K562 (cell line): ENCODE data around the gene NUTM1. TPM values are rescaled to one million over a fixed set of nuclear protein-coding genes. Genes with fewer than 3 reads are reported as not detected.

Experiments used
- CXXC5 ChIP-seq: fragments of 250-450 bp; sonication (Bioruptor Pico); IDR thresholded peaks from 2 replicates; pipeline ENCODE4 v1.8.0; 2022; ENCODE audit warnings: inconsistent platforms, mild to moderate bottlenecking, moderate library complexity
- DIDO1 ChIP-seq: fragments of 450-650 bp; IDR thresholded peaks from 2 replicates; pipeline ENCODE4 v1.6.1; 2016; ENCODE audit warnings: low read depth, missing biosample characterization, missing genetic modification characterization
- EHMT2 ChIP-seq: fragments of 450-650 bp; IDR thresholded peaks from 2 replicates; pipeline ENCODE4 v1.6.1; 2018; ENCODE audit warnings: antibody characterized with exemption
- KLF13 ChIP-seq: fragments of 450-650 bp; IDR thresholded peaks from 2 replicates; pipeline ENCODE4 v1.6.1; 2016; ENCODE audit warnings: missing genetic modification characterization, low read depth, mild to moderate bottlenecking, missing compliant biosample characterization, moderate library complexity, borderline replicate concordance
- NCOR1 ChIP-seq: fragments of 450-650 bp; IDR thresholded peaks from 2 replicates; pipeline ENCODE4 v1.6.1; 2016; ENCODE audit warnings: mild to moderate bottlenecking, moderate library complexity
- ZKSCAN3 ChIP-seq: fragments of 250-450 bp; sonication (Bioruptor Pico); IDR thresholded peaks from 2 replicates; pipeline ENCODE4 v1.4.0; 2020
- ZNF165 ChIP-seq: fragments of 250-450 bp; sonication (Bioruptor Pico); IDR thresholded peaks from 2 replicates; pipeline ENCODE4 v1.4.0; 2020; ENCODE audit warnings: borderline replicate concordance
- ZNF644 ChIP-seq: fragments of 200-800 bp; sonication (Bioruptor generic); IDR thresholded peaks from 2 replicates; pipeline ENCODE4 v1.6.1; 2016; ENCODE audit warnings: low read depth, missing genetic modification characterization, missing compliant biosample characterization
- ZNF699 ChIP-seq: fragments of 250-450 bp; sonication (Bioruptor Pico); IDR thresholded peaks from 2 replicates; pipeline ENCODE4 v1.8.0; 2021; ENCODE audit warnings: mild to moderate bottlenecking, moderate library complexity; ENCODE audit not compliant: insufficient replicate concordance
- polyA plus RNA-seq, 8 experiments: library from polyadenylated mRNA; depleted of rRNA in 4 of 8; stranded (reverse) in 5 of 8; unstranded in 3 of 8; fragments of >200 nt; fragmentation: Nextera tagmentation in 2 of 8; fragmentation: Illumina TruSeq in 1 of 8; extraction: Ambion mirVana in 2 of 8; extraction: Trizol in 1 of 8; gene quantifications; 2 replicates each; pipeline versions ENCODE4 v1.2.1 to v1.2.3, GENCODE V29; 2011 to 2014; ENCODE audit warnings: inconsistent platforms in 1 of 8, missing spikeins in 1 of 8
- total RNA-seq, 7 experiments: library from RNA; depleted of rRNA in 6 of 7; stranded (reverse); fragments of >200 nt in 6 of 7; fragmentation: Illumina TruSeq in 2 of 7; extraction: Trizol in 2 of 7; gene quantifications; 2 replicates each; pipeline versions ENCODE4 v1.2.1 to v1.2.3, GENCODE V29; 2011 to 2021; ENCODE audit warnings: low replicate concordance in 1 of 7
- TF ChIP-seq, protein P1 (sequence below): sonication (generic); formaldehyde crosslinking; IDR thresholded peaks from 2 replicates; pipeline ENCODE4 v1.8.1; 2023; ENCODE audit warnings: missing genetic modification reagents, mild to moderate bottlenecking, borderline replicate concordance
- TF ChIP-seq, protein P2 (sequence below): fragments of 250-450 bp; sonication (Bioruptor Pico); IDR thresholded peaks from 2 replicates; pipeline ENCODE4 v1.8.0; 2021; ENCODE audit warnings: moderate library complexity, mild to moderate bottlenecking, inconsistent platforms
- TF ChIP-seq, protein P3 (sequence below): sonication (generic); formaldehyde crosslinking; IDR thresholded peaks from 2 replicates; pipeline ENCODE4 v1.8.0; 2022; ENCODE audit warnings: missing genetic modification reagents, mild to moderate bottlenecking, borderline replicate concordance

Gene NUTM1
- total and polyA plus RNA-seq, 9 of the 15 experiments (the other 6 are each of a cell fraction or from before 2014, with no cell fraction given), result 0.01 to 0.05 (median 0.04) TPM; not detected in 4

DNA sequence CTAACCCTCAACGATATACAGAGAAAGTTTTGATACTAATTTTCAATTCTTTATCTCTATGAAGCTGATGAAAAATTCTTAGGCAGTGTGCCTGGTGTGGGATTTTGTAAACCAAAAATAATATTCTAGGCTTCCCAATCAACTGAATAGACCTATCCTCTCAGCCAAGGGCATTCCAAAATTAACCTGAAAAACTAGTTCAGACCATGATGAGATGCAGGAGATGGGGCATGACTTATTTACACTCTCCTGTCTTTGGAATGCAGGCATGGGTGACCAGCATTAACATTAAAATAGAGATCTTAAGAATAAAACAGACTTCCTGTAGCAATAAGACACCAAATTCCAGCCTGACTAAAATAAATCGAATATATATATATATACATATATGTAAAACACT is 31.7 kb downstream of the NUTM1 start (continued):
- TF ChIP-seq, protein P1, sequence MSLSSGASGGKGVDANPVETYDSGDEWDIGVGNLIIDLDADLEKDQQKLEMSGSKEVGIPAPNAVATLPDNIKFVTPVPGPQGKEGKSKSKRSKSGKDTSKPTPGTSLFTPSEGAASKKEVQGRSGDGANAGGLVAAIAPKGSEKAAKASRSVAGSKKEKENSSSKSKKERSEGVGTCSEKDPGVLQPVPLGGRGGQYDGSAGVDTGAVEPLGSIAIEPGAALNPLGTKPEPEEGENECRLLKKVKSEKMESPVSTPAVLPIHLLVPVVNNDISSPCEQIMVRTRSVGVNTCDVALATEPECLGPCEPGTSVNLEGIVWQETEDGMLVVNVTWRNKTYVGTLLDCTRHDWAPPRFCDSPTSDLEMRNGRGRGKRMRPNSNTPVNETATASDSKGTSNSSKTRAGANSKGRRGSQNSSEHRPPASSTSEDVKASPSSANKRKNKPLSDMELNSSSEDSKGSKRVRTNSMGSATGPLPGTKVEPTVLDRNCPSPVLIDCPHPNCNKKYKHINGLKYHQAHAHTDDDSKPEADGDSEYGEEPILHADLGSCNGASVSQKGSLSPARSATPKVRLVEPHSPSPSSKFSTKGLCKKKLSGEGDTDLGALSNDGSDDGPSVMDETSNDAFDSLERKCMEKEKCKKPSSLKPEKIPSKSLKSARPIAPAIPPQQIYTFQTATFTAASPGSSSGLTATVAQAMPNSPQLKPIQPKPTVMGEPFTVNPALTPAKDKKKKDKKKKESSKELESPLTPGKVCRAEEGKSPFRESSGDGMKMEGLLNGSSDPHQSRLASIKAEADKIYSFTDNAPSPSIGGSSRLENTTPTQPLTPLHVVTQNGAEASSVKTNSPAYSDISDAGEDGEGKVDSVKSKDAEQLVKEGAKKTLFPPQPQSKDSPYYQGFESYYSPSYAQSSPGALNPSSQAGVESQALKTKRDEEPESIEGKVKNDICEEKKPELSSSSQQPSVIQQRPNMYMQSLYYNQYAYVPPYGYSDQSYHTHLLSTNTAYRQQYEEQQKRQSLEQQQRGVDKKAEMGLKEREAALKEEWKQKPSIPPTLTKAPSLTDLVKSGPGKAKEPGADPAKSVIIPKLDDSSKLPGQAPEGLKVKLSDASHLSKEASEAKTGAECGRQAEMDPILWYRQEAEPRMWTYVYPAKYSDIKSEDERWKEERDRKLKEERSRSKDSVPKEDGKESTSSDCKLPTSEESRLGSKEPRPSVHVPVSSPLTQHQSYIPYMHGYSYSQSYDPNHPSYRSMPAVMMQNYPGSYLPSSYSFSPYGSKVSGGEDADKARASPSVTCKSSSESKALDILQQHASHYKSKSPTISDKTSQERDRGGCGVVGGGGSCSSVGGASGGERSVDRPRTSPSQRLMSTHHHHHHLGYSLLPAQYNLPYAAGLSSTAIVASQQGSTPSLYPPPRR (CRISPR knock-in tag), result no peak
- TF ChIP-seq DIDO1 (tag), result no peak
- no peak for TF ChIP-seq ZNF644 (tag)
- no peak for TF ChIP-seq ZNF165 (CRISPR knock-in tag)
- no peak for TF ChIP-seq CXXC5
- no peak for TF ChIP-seq ZKSCAN3 (CRISPR knock-in tag)
- TF ChIP-seq, protein P2, sequence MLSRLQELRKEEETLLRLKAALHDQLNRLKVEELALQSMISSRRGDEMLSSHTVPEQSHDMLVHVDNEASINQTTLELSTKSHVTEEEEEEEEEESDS (CRISPR knock-in tag), result no peak
- TF ChIP-seq NCOR1, result no peak
- TF ChIP-seq EHMT2, result no peak
- TF ChIP-seq KLF13, result no peak
- TF ChIP-seq ZNF699 (CRISPR knock-in tag), result no peak
- TF ChIP-seq, protein P3, sequence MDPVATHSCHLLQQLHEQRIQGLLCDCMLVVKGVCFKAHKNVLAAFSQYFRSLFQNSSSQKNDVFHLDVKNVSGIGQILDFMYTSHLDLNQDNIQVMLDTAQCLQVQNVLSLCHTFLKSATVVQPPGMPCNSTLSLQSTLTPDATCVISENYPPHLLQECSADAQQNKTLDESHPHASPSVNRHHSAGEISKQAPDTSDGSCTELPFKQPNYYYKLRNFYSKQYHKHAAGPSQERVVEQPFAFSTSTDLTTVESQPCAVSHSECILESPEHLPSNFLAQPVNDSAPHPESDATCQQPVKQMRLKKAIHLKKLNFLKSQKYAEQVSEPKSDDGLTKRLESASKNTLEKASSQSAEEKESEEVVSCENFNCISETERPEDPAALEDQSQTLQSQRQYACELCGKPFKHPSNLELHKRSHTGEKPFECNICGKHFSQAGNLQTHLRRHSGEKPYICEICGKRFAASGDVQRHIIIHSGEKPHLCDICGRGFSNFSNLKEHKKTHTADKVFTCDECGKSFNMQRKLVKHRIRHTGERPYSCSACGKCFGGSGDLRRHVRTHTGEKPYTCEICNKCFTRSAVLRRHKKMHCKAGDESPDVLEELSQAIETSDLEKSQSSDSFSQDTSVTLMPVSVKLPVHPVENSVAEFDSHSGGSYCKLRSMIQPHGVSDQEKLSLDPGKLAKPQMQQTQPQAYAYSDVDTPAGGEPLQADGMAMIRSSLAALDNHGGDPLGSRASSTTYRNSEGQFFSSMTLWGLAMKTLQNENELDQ (CRISPR knock-in tag), result no peak
